DMS153 treated with DMSO at 0.1 percent for 48 hours (cell line): ENCODE measurements around the gene FGD5.
A peak's percentile ranks its signal among the peaks of the same experiment; 100 is the strongest.
"Not testable (repeated sequence)": the region's sequence is repeated elsewhere in the genome, so short reads cannot be mapped to it uniquely, and the experiment has no call there.

Experiments used
- DNase-seq: peaks from one replicate; lab custom pipeline; 2025; ENCODE audit not compliant: unreplicated experiment; lab: John Stamatoyannopoulos, UW

FGD5 gene

GRCh38 chr3:14900881-14901873 is 82.4 kb downstream of the FGD5 start:
- DNase-seq = no peak

GRCh38 chr3:14902719-14903118 is 84.0 kb downstream of the FGD5 start:
- no peak for DNase-seq

GRCh38 chr3:14903501-14903900 is 84.7 kb downstream of the FGD5 start:
- not testable (repeated sequence) for DNase-seq

GRCh38 chr3:14905055-14905657 is 86.4 kb downstream of the FGD5 start:
- DNase-seq = no peak

GRCh38 chr3:14906355-14906971 is 87.7 kb downstream of the FGD5 start:
- no peak for DNase-seq

GRCh38 chr3:14907043-14907966 is 88.5 kb downstream of the FGD5 start:
- DNase-seq = no peak

GRCh38 chr3:14909250-14909649 is 90.5 kb downstream of the FGD5 start:
- DNase-seq = no peak

GRCh38 chr3:14911651-14912050 is 92.9 kb downstream of the FGD5 start:
- no peak for DNase-seq

GRCh38 chr3:14913071-14913925 is 94.5 kb downstream of the FGD5 start:
- DNase-seq = no peak

GRCh38 chr3:14913926-14914778 is 95.4 kb downstream of the FGD5 start:
- DNase-seq = no peak

GRCh38 chr3:14914779-14915117 is 96.0 kb downstream of the FGD5 start:
- no peak for DNase-seq

- DNase-seq = no peak
Observed at GRCh38 chr3:14915636-14916222, 97.0 kb downstream of the FGD5 start.

GRCh38 chr3:14918356-14918860 is 99.6 kb downstream of the FGD5 start:
- no peak for DNase-seq

- DNase-seq = no peak
Observed at GRCh38 chr3:14920536-14920935, 101.8 kb downstream of the FGD5 start.

GRCh38 chr3:14921034-14921616 is 102.4 kb downstream of the FGD5 start:
- DNase-seq = peak; percentile 27

GRCh38 chr3:14921811-14922705 is 103.3 kb downstream of the FGD5 start:
- no peak for DNase-seq

GRCh38 chr3:14922863-14923262 is 104.1 kb downstream of the FGD5 start:
- DNase-seq = no peak
